ENCODE data around the gene SIMC1.
"Not testable (repeated sequence)": the region's sequence is repeated elsewhere in the genome, so short reads cannot be mapped to it uniquely, and the experiment has no call there.

The SIMC1 gene

DNA sequence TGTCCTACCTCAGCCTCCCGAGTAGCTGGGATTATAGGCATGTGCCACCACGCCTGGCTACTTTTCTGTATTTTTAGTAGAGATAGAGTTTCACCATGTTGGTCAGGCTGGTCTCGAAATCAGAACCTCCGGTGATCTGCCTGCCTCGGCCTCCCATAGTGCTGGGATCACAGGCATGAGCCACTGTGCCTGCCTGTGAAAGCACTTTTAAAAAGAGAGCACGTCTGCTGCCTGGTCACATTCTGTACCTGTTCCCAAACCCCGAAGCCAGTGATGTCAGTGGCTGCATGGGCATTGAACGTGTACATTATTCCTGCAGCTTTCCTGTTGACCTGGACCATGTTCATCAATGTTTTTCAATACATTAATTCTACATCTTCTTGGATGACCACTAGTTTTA is 35.1 kb upstream of the SIMC1 start:
- DNase-seq: no peak
- intact Hi-C loops (cut with DNase I): no loop called here

DNA sequence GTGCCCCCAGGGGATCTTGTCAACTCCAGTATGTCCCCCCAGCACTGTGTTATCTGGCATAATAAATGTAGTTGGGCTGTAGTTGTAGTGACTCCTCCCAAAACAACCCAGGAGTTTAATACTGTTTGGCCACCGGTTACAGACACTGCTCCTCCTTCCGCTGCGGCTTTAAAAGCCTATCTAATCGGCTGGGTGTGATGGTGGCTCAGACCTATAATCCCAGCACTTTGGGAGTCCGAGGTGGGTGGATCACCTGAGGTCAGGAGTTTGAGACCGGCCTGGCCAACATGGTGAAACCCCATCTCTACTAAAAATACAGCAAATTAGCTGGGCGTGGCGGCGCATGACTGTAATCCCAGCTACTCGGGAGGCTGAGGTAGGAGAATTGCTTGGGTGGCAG is 34.7 kb upstream of the SIMC1 start:
- intact Hi-C loops (cut with DNase I); DNase-seq: not testable (repeated sequence)

DNA sequence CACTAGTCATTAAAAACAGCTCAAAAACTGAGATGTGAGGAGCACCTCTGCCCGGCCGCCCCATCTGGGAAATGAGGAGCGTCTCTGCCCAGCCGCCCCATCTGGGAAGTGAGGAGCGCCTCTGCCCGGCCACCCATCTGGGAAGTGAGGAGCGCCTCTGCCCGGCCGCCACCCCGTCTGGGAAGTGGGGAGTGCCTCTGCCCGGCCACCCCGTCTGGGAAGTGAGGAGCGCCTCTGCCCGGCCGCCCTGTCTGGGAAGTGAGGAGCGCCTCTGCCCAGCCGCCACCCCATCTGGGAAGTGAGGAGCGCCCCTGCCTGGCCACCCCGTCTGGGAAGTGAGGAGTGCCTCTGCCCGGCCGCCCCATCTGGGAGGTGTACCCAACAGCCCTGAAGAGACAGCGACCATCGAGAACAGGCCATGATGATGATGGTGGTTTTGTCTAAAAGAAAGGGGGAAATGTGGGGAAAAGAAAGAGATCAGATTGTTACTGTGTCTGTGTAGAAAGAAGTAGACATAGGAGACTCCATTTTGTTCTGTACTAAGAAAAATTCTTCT is 23.7 kb upstream of the SIMC1 start:
- intact Hi-C loops (cut with DNase I); DNase-seq: not testable (repeated sequence)

DNA sequence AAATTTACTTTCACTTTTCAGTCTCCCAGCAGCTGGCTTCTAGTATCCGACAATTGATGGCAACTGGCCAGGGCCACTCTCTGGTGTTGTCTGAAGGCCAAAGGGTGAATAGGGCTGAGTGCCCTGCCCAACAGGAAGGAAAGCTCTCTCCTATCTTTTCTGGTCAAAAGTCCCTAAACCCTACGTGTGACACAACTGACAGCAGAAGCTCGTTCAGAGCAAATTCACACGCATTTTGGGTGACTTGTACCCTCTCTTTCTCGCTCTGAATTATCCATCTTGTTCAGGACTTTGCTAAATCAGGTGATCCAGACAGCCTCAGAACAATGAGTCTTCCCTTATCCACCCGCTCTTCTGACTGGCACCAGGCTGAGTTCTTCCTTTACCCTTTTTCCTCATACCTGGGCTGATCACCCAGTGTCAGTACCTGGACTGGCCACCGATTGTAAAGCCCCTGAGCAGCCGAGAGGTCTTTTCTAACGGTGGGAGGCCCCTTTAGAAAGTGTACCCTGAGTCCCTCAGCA is 21.8 kb upstream of the SIMC1 start:
- DNase-seq: peak in 2 of 42 donors; percentile 14 to 25
- intact Hi-C loops (cut with DNase I): not testable (repeated sequence)

DNA sequence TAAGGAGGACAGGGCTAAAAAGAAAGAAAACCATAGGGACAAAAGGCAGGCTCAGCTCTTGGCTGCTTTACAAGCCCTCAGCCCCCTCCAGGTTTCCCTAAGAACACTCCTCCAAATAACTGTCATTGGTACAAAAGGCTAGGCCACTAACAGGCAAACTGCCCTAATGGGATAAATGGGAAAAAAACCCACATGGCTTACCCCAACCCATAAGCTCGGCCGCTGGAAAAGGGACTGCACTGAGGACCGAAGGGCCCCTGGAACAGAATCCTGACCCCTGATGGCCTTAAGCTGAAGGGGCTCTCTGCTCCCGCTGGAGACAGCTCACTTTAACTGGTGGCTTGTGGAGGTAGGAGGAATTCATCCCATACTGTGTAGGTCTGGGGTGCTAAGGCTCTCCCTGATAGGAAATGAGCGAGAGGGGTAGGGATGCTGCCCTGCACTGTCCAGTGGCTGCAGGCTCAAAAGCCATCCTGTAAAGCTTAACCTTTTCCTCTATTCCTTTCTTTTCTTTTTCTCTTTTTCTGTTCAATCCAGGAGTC is 21.0 kb upstream of the SIMC1 start:
- DNase-seq; intact Hi-C loops (cut with DNase I): not testable (repeated sequence)

DNA sequence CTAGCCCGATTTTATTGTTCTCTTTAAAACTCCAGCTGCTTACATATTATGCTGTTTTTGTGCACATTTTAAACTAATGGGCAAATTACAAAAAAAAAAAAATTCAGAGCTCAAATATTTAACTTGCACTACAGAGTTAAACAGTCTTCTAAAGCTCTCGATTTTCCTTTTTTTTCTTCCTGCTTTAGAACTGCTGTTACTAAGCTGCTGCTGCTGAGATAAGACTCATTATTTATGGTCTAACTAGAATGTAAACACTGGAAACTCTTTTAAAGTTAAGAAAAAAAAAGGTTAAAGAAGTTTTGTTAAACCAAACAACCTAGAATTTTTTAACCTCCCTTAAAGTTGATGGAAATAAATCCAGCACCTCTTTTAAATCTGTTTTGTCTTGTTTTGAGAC is 20.5 kb upstream of the SIMC1 start:
- intact Hi-C loops (cut with DNase I); DNase-seq: not testable (repeated sequence)

DNA sequence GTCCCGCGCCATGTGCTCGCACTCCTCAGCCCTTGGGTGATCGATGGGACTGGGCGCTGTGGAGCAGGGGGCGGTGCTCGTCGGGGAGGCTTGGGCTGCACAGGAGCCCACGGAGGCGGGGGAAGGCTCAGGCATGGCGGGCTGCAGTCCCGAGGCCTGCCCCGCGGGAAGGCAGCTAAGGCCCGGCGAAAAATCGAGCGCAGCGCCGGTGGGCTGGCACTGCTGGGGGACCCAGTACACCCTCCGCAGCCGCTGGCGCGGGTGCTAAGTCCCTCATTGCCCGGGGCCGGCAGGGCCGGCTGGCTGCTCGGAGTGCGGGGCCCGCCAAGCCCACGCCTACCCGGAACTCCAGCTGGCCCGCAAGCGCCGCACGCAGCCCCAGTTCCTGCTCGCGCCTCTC is 16.2 kb upstream of the SIMC1 start:
- intact Hi-C loops (cut with DNase I); DNase-seq: not testable (repeated sequence)

DNA sequence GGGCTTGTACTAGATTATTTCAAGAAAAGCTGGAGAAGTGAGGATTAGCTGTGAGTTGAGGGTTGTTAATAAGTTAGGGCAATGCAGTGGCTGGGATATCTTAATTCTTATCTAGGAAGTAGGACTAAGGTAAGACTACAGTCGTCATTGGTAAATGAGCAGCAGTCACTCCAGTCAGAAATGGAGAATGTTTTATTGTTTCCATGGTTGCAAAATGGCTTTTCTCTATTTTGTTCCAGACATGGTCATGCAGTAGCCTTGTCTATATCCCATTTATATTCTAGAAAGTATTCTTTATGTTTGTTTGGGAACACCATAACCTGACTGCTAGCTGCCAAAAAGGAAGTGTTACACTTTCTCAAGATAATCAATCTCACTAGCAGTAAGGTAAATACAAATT is 9.9 kb upstream of the SIMC1 start:
- DNase-seq; intact Hi-C loops (cut with DNase I): not testable (repeated sequence)

DNA sequence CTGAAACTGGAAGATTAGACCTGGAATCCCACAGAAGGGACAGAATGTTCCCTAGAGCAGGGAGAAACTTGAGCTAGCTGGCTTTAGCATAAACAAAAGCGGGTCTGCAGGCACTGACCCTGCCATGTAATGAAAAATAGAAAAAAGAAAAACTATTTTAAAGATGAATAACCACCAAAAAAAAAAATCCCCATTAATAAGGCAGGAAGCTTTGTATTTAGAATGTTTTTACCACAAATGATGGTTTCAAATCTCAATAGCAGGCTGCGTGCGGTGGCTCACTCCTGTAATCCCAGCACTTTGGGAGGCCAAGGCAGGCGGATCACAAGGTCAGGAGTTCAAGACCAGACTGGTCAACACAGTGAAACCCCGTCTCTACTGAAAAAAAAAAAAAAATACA is 5.0 kb upstream of the SIMC1 start:
- intact Hi-C loops (cut with DNase I); DNase-seq: not testable (repeated sequence)

DNA sequence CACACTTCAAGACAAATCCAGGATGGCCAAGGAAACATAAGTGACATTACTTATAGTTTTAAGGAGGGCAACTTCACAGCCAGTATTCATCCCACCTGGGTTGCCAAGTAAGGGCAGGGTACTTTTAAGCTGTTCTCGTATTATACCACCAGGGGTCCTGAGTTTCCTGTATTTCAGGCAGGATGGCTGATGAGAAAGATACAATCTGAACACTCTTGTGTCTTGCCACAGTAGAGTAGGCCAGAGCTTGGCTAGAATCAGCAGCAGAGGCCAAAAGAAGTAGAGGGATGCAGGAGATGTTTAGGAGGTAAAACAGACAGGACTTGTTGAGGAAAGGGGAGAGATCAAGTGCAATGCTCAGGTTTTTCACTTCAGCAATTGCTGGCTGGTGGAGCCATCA is 3.1 kb upstream of the SIMC1 start:
- intact Hi-C loops (cut with DNase I): not testable (repeated sequence)
- DNase-seq: peak in 8 of 42 donors; percentile 3 to 20 (median 12)

DNA sequence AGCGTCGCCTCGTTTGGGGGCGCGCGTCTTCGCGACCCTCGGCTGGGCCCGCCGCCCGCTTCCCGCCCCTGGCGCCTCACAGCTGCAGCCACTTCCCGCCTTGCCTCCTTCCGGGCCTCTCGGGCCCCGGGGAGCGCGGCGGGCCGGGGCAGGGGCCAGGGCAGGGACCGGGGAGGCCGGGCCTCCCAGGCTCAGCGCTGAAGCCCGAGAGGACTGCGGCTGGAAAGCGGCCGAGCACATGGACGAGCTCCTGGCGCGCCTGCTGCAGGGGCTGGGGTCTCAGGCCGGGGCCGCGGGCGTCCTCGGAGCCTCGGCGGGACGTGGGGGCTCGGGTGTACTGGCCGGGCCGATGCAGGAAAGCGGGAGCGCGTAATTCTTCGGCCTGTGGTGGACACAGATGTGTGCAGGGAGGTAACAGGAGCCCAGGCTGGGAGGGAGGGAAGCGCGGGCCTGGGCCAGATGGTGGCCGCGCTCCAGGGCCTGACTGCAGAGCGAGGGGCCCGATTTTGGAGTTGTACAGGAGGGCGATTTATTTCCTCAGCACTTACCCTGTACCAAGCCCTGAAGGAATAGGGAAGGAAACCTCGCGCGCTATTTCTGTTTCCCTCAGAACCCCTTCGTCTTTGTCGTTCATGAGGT is 540 bp downstream of the SIMC1 start:
- DNase-seq; intact Hi-C loops (cut with DNase I): not testable (repeated sequence)

DNA sequence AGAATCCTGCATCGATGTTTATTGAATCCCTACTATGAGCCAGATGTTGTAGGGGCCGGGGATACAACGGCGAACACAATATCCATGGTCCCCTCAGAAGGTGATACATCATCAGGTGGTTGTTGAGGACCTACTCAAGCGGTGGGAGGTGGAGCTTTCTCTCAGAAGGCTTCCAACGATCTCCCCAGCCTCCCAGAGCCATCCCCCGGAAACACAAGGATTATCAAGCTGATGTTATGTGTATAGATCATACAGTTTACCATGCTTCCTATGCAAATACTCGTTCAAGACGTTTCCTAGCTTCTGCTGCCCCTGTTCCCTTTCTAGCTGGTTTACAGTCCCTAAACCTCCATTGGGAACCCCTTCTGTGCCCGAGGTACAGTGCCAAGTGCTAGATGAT is 1.1 kb downstream of the SIMC1 start:
- intact Hi-C loops (cut with DNase I); DNase-seq: not testable (repeated sequence)

DNA sequence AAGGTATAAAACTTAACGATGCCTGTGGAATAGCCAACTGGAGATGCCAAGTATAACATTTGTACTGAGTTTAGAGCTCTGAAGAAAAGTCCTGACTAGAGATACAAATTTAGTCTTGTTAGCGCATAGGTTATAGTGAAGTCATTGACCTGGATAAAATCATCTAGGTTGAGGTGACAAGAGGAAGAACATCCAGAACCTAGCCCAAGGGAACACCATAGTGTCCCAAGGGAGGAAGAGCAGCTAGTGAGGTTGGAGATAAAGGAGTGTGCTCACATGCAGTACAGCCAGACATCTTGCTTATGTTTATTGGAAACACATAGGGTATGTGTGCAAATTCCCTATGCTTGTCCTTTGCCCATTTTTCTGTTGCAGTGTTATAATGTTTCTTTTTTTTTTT is 6.1 kb downstream of the SIMC1 start:
- intact Hi-C loops (cut with DNase I): not testable (repeated sequence)

DNA sequence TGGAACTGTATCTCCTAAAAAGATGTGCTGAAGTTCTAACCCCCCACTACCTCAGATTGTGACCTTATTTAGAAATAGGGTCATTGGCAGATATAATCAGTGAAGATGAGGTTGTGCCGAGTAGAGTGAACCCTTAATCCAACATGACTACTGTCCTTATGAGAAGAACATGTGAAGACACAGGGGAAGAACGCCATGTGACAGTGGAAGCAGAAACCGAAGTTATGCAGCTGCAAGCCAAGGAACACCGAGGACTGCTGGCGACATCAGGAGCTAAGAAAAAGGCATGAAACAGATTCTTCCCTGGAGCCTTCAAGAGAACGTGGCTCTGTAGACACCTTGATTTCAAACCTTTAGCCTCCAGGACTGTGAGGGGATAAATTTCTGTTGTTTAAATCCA is 6.8 kb downstream of the SIMC1 start:
- intact Hi-C loops (cut with DNase I); DNase-seq: not testable (repeated sequence)

More for the DNA sequence above, 6.1 kb downstream of the SIMC1 start:
- DNase-seq: not testable (repeated sequence)

DNA sequence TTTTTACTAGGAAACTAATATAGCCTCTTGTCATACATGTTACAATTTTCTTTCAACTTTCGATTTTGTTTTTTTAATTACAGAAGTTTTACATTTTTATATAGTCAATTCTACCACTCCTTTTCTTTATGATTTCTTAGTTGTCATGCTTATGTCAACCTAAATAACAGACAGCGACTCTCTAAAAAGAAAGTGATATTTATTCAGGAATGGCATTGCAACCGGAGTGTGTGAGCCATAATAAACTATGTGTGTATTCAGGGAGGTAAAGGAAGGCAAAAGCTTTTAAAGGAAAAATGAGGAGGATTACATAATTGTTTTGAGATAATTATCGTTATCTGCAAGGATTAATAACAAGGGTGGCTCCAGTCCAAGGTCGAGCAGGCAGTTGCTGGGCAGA is 7.3 kb downstream of the SIMC1 start:
- intact Hi-C loops (cut with DNase I); DNase-seq: not testable (repeated sequence)

DNA sequence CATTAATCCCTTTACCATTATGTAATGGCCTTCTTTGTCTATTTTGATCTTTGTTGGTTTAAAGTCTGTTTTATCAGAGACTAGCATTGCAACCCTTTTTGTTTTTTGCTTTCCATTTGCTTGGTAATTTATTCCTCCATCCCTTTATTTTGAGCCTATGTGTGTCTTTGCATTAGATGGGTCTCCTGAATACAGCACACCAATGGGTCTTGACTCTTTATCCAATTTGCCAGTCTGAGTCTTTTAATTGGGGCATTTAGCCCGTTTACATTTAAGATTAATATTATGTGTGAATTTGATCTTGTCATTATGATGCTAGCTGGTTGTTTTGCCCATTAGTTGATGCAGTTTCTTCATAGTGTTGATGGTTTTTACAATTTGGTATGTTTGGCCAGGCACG is 12.5 kb downstream of the SIMC1 start:
- intact Hi-C loops (cut with DNase I): not testable (repeated sequence)

DNA sequence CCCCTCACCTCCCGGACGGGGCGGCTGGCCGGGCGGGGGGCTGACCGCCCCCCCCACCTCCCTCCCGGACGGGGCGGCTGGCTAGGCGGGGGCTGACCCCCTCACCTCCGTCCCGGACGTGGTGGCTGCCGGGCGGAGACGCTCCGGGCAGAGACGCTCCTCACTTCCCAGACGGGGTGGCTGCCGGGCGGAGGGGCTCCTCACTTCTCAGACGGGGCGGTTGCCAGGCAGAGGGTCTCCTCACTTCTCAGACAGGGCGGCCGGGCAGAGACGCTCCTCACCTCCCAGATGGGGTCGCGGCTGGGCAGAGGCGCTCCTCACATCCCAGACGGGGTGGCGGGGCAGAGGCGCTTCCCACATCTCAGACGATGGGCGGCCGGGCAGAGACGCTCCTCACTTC is 13.9 kb downstream of the SIMC1 start:
- intact Hi-C loops (cut with DNase I); DNase-seq: not testable (repeated sequence)

More for the DNA sequence above, 12.5 kb downstream of the SIMC1 start:
- not testable (repeated sequence) for DNase-seq

DNA sequence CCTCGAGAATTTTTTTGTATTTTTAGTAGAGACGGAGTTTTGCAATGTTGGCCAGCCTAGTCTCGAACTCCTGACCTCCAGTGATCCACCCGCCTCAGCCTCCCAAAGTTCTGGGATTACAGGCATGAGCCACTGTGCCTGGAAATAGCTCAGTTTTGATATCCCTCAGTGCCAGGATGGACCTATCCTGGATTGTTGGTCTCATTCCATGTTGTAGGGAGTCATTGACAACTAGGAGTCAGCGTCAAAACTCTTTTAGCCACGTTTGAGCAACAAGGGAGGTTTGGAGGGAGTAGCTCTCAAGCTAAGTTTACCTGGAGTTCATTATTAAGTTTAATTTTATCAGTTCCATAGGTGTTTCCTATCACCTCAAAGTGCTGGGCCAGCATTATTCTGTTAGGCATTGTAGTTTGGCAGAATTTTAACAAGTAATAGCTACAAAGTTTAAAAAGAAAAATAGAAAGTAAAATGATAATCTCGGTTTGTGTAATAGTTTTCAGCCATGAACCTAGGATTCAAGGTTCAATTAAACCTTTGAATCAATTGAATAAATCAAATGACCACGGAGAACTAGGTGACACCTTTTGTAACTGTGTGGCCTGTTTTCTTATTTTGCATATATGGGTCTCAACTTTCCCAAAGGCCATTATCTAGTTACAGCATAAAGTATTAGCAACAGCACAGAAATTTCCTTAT is 15.3 kb downstream of the SIMC1 start:
- DNase-seq; intact Hi-C loops (cut with DNase I): not testable (repeated sequence)

DNA sequence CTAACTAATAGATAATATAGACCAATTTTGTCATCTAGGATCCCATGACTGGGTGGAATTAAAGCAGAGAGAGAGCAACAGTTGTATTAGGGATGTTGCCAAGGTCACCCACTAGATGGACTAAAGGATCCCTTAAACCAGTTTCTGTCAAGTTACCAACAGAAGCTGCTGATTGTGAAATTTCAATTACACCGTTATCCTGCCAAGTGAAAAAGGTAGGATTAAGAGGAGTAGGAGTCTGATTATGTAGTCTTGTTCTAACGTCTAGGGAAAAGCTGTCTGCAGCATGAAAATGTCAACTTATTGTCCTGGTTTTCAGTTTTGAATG is 15.8 kb downstream of the SIMC1 start:
- intact Hi-C loops (cut with DNase I); DNase-seq: not testable (repeated sequence)

All from head of caudate nucleus (tissue), 42 donors.